GM19238 (cell line): ENCODE results near the gene DOCK1.

Experiments
- DNase-seq: peaks from one replicate; pipeline ENCODE4 v3.0.0; 2011; ENCODE audit warnings: low spot score; ENCODE audit not compliant: insufficient read length

The DOCK1 gene

DNA sequence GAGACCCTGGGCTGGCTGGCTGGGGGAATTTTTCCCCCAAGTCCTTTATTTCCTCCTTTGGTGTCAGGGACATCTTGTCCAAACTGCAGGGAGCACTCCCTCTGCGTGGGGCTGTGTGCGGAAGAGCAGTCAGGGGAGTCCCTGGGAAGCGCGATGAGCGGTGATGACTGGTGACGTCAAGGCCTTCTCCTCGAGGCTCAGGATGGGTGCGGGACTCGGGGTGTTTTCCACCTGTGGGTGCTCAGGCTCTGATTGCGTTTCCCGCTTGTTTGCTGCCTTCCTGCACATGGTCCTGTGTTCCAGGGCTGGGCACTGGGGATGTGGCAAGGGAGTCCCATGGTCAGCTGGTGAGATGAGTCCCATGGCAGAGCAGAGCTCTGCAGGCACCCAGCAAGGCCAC lies 101.2 kb downstream of the DOCK1 start:
- no peak for DNase-seq

DNA sequence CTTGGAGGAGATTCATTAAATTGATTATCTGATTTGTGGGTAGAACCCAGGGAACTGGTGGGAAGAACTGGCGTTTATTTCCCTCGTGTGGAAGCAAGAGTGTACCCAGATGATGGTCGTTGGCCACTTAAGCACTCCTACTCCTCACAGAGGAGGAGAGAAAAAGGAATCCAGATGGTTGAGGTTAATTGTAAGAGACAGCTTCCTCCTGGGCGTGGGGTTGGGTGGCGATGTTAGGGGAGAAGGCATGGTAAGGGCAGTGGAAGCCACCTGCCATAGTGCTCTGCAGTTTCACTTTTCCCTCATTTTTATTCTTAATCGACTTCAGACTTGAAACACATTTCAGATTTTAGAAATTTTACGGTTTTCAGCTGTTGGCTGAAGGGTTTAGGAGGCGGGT lies 104.1 kb downstream of the DOCK1 start:
- no peak for DNase-seq

GRCh38 chr10:127011174-127011573 lies 105.9 kb downstream of the DOCK1 start:
- DNase-seq, result no peak

- DNase-seq, result no peak
Measured at GRCh38 chr10:127012071-127012768, 107.0 kb downstream of the DOCK1 start.

- no peak for DNase-seq
Measured at GRCh38 chr10:127012769-127013152, 107.5 kb downstream of the DOCK1 start.

GRCh38 chr10:127013211-127013656 lies 108.0 kb downstream of the DOCK1 start:
- no peak for DNase-seq

- DNase-seq, result no peak
Measured at GRCh38 chr10:127013691-127014473, 108.7 kb downstream of the DOCK1 start.

DNA sequence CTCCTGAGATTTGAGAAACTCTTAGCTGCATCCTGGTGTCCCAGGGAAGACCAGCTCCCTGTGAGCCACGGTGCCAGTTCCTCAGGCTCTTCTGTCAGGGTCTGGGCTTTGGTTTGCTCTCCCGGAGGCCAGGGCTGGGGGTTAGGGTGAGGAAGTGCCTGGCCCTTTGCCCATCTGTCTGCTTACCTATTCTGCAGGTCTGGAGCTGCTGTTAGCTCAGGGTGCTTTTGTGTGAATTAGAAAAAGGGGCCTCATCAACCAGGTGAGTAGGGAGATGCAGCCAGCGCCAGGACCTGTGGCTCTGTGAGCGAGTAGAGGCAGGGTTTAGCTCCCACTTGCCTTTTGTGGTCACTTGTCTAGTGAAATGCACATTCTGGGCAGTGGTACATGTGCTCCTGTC lies 109.4 kb downstream of the DOCK1 start:
- DNase-seq, result no peak

DNA sequence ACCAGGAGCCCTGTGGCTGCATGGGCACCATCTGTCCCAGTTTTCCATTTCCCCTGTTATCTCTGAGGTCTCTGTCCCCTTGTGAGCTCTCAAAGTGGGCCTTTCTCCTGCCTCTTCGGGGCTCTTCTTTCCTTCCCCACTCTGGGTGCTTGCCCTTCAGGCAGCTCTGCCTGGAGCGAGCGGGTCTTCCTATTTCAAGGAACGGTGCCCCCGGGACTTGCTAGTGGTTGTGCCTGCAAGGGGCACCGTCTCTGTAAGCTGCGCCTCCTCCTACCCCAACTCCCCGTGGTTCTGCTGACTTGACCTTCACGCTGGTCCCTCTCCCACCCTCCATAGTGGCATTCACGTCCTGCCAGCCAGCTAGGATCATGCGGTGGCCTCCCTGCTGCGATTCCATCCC lies 110.1 kb downstream of the DOCK1 start:
- no peak for DNase-seq

DNA sequence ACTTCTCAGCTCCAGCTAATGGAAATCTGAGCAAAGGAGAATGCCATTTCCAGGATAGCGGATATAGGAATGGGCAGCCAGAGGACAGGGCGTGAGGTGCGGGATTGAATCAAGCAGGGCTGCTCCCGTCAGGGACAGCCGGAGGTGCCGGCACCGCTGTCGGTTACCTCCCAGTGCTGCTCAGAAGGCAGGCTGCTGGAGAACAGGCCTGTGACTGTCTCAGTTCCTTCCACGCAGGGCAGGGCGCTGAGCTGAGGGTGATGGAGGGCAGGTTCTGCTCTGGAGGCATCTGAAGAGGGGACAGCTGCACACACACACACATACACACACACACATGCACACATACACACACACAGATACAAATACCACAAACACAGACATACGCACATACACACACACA lies 111.1 kb downstream of the DOCK1 start:
- no peak for DNase-seq

DNA sequence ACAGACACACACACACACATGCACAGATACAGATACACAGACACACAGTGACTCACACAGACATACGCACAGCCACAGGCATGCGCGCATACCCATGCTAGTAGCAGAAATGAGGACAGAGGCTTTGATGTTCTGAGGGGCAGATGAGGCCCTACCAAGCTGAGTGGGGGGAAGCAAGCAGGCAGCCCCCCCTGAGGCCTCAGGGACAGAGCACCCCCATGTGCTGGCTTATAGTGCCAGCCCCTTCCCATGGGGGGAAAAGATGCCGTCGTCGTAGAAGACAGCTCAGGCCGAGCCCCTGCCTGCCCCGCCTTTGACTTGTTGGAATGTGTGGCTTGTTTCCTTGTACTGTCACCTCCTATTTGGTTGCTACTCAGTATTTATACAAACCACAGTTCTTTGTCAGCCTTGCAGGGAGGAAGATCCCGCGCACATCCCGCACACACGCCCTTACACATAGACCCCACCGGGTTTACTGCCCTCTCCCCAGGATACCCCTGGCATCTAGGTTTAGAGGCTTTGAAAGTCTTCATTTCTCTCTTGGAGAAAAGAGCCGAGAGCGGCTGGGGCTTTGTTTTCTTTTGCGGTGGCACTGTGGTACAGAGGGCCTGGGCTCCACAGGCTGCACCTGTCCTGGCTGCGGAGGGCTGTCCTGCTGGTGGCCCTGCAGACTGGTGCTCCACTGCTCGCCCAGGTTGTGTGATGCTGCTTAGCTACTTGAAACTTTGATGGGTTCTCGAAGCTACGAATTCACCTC lies 112.5 kb downstream of the DOCK1 start:
- no peak for DNase-seq

- no peak for DNase-seq
Measured at GRCh38 chr10:127018298-127018650, 113.0 kb downstream of the DOCK1 start.

GRCh38 chr10:127018766-127019165 lies 113.5 kb downstream of the DOCK1 start:
- DNase-seq, result no peak

DNA sequence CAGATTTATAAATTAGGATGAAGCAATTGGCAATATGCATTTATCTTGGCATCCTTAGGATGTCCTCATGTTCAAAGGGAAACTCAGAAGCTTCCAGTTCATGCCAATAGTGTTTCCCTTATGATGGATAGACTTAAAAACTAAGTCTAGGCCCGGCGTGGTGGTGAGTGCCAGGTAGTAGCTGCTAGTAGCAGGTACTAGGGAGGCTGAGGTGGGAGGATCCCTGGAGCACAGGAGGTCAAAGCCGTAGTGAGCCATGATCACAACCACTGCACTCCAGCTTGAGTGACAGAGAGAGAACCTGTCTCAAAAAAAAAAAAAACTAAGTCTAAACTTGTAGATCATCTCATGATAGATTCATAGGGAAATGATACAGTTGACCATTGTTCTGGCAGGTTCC lies 115.0 kb downstream of the DOCK1 start:
- no peak for DNase-seq

- no peak for DNase-seq
Measured at GRCh38 chr10:127021801-127022200, 116.6 kb downstream of the DOCK1 start.

- no peak for DNase-seq
Measured at GRCh38 chr10:127024685-127025435, 119.6 kb downstream of the DOCK1 start.

DNA sequence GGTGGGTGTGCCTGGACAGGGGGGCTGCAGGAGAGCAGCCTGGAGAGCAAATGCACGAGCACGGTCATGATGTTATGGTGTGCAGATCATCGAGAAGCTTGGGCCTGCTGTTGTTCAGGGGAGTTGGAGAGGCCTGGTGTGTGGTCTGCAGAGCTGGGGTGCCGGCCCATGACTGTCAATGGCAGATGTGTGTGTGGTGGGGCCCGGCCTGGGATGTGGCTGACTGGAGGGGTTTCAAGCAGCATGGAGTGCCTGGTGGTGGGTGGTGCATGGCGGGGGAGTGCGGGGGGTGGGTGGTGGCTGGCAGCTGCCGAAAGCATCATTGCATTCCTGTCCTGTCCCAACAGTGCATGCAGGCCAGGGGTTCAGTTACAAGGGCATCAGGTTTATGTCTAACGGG lies 122.6 kb downstream of the DOCK1 start:
- DNase-seq, result no peak

DNA sequence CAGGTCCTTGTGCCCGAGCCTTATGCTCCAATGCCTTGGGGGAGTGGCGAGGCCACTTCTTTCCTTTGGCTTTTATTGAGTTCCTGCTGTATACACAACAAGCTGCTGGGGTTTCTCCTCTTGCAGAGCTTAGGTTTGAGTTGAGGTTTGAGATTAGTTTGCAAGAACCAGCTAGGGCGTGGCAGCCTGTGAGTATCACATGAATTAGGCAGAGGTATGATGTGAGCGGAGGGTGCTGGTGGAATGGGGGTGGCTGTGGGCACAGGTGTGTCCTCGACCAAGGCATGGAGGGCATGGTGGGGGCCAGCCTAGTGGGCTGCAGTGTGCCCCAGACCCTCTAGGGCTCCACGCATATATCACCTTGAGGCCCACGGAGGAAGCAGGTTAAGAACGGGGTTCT lies 123.3 kb downstream of the DOCK1 start:
- DNase-seq, result no peak

DNA sequence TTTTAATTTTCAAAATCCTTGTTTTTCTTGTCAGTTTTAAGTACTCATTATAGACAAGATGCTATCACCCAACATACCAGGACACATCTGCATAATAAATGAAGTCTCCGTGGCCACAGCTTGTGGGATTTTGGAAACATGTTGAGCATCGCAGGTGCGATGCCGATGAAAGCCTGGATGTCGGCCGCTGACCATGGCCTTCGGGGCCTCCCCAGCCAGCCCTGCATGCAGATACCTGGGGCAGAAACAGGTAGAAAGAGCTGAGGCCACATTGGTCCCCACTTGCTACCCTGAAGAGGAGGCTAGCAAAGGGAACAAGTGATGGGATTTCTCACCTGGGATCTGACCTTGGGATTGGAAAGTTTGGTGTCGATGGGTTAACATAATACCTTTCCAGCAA lies 123.8 kb downstream of the DOCK1 start:
- DNase-seq, result no peak

- no peak for DNase-seq
Measured at GRCh38 chr10:127033216-127034033, 128.2 kb downstream of the DOCK1 start.
